Osteocyte (in vitro differentiated cells): ENCODE results near the gene PHLPP1. TPM values are rescaled to one million over a fixed set of nuclear protein-coding genes. Genes with fewer than 3 reads are reported as not detected.

Source experiments
- DNase-seq: peaks from one replicate; pipeline ENCODE4 v3.0.0; 2021; ENCODE audit warnings: mixed read lengths; ENCODE audit not compliant: unreplicated experiment; ENCODE audit errors: extremely low spot score
- H3K27ac Mint-ChIP-seq: one replicate; pipeline ENCODE4 v1.8.0; 2021; ENCODE audit warnings: mild to moderate bottlenecking, mixed read lengths; ENCODE audit not compliant: unreplicated experiment
- H3K27me3 Mint-ChIP-seq: one replicate; pipeline ENCODE4 v1.8.0; 2021; ENCODE audit warnings: mixed read lengths; ENCODE audit not compliant: unreplicated experiment
- H3K36me3 Mint-ChIP-seq: one replicate; pipeline ENCODE4 v1.8.0; 2021; ENCODE audit warnings: mixed read lengths; ENCODE audit not compliant: unreplicated experiment
- H3K4me1 Mint-ChIP-seq: one replicate; pipeline ENCODE4 v1.8.0; 2021; ENCODE audit warnings: mixed read lengths; ENCODE audit not compliant: unreplicated experiment
- H3K4me3 Mint-ChIP-seq: one replicate; pipeline ENCODE4 v1.8.0; 2021; ENCODE audit warnings: mild to moderate bottlenecking, moderate library complexity, mixed read lengths; ENCODE audit not compliant: unreplicated experiment
- H3K9me3 Mint-ChIP-seq: one replicate; pipeline ENCODE4 v1.8.0; 2021; ENCODE audit warnings: mixed read lengths; ENCODE audit not compliant: unreplicated experiment
- total RNA-seq: library from RNA; stranded (reverse); gene quantifications from 2 replicates; pipeline ENCODE4 v1.2.1, GENCODE V29; 2021
- TF ChIP-seq, protein P1 (sequence below): fragments of 200-600 bp; sonication (generic); IDR thresholded peaks from 2 replicates; pipeline ENCODE4 v1.5.0; 2021; ENCODE audit warnings: antibody characterized with exemption, mild to moderate bottlenecking, moderate library complexity

Gene PHLPP1
- total RNA-seq, 1 donor from 2014 or later: 19.6 TPM

DNA sequence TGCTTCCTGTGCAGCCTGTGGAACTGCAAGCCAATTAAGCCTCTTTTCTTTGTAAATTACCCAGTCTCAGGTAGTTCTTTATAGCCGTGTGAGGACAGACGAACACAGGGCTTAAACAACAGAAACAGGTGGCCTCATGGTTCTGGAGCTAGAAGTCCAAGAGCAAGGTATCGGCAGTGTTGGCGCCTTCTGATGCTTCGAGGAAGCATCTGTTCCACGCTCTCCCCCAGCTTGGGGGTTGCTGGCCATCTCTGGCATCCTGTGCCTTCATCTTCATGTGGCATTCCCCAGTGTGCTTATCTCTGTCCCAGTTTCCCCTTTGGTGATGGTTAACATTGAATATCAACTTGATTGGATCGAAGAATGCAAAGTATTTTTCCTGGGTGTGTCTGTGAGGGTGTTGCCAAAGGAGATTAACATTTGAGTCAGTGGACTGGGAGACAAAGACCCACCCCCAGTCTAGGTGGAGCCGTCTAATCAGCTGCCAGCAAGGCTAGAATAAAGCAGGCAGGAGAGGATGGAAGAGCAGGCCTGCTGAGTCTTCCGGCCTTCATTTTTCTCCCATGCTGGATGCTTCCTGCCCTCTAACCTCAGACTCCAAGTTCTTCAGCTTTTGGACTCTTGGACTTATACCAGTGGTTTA is 287.6 kb downstream of the PHLPP1 start:
- H3K36me3 Mint-ChIP-seq: no peaks in the 10 kb centered on the region
- H3K4me3 Mint-ChIP-seq: no peak overlapping the region
- H3K4me1 Mint-ChIP-seq: peaks cover 8% of the 10 kb centered on the region
- peaks cover 12% of the 10 kb centered on the region for H3K27me3 Mint-ChIP-seq
- H3K9me3 Mint-ChIP-seq: no peaks in the 10 kb centered on the region
- DNase-seq: peak; percentile 42
- TF ChIP-seq, protein P1, sequence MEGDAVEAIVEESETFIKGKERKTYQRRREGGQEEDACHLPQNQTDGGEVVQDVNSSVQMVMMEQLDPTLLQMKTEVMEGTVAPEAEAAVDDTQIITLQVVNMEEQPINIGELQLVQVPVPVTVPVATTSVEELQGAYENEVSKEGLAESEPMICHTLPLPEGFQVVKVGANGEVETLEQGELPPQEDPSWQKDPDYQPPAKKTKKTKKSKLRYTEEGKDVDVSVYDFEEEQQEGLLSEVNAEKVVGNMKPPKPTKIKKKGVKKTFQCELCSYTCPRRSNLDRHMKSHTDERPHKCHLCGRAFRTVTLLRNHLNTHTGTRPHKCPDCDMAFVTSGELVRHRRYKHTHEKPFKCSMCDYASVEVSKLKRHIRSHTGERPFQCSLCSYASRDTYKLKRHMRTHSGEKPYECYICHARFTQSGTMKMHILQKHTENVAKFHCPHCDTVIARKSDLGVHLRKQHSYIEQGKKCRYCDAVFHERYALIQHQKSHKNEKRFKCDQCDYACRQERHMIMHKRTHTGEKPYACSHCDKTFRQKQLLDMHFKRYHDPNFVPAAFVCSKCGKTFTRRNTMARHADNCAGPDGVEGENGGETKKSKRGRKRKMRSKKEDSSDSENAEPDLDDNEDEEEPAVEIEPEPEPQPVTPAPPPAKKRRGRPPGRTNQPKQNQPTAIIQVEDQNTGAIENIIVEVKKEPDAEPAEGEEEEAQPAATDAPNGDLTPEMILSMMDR: no peak
- no peak overlapping the region for H3K27ac Mint-ChIP-seq

- Mint-ChIP-seq H3K27me3 (peaks cover 11% of the 10 kb centered on the region), H3K36me3 (no peaks in the 10 kb centered on the region), H3K4me1 (peaks cover 8% of the 10 kb centered on the region), H3K27ac (no peak overlapping the region), H3K9me3 (no peaks in the 10 kb centered on the region), H3K4me3 (no peak overlapping the region)
- TF ChIP-seq, protein P1: no peak
- DNase-seq: no peak
Measured at GRCh38 chr18:63003899-63004298, 288.6 kb downstream of the PHLPP1 start.

GRCh38 chr18:63004466-63005089 is 289.2 kb downstream of the PHLPP1 start:
- DNase-seq: peak; percentile 66
- Mint-ChIP-seq H3K27me3 (peaks cover 16% of the 10 kb centered on the region), H3K27ac (no peak overlapping the region), H3K4me3 (no peak overlapping the region), H3K36me3 (no peaks in the 10 kb centered on the region), H3K9me3 (no peaks in the 10 kb centered on the region), H3K4me1 (peaks cover 8% of the 10 kb centered on the region)
- TF ChIP-seq, protein P1: no peak

- H3K9me3 Mint-ChIP-seq: no peaks in the 10 kb centered on the region
- peaks cover 23% of the 10 kb centered on the region for H3K27me3 Mint-ChIP-seq
- no peaks in the 10 kb centered on the region for H3K36me3 Mint-ChIP-seq
- peaks cover 8% of the 10 kb centered on the region for H3K4me1 Mint-ChIP-seq
- no peak overlapping the region for H3K27ac Mint-ChIP-seq
- TF ChIP-seq, protein P1: no peak
- DNase-seq: peak; percentile 79
- H3K4me3 Mint-ChIP-seq: no peak overlapping the region
Measured at GRCh38 chr18:63005306-63005705, 290.0 kb downstream of the PHLPP1 start.

GRCh38 chr18:63007231-63007630 is 291.9 kb downstream of the PHLPP1 start:
- Mint-ChIP-seq H3K27me3 (peaks cover 40% of the 10 kb centered on the region), H3K27ac (no peak overlapping the region), H3K9me3 (no peaks in the 10 kb centered on the region), H3K36me3 (no peaks in the 10 kb centered on the region), H3K4me1 (peaks cover 8% of the 10 kb centered on the region), H3K4me3 (no peak overlapping the region)
- DNase-seq: no peak
- TF ChIP-seq, protein P1: no peak
